HG03354 (cell line): ENCODE measurements around the gene CNOT2.

ENCODE experiments used
- ATAC-seq: cut with Tn5 transposase; IDR thresholded peaks from one replicate; pipeline ENCODE4 v1.9.1; 2021; ENCODE audit warnings: mild to moderate bottlenecking; ENCODE audit not compliant: unreplicated experiment, poor library complexity, severe bottlenecking

CNOT2 gene, protein sequence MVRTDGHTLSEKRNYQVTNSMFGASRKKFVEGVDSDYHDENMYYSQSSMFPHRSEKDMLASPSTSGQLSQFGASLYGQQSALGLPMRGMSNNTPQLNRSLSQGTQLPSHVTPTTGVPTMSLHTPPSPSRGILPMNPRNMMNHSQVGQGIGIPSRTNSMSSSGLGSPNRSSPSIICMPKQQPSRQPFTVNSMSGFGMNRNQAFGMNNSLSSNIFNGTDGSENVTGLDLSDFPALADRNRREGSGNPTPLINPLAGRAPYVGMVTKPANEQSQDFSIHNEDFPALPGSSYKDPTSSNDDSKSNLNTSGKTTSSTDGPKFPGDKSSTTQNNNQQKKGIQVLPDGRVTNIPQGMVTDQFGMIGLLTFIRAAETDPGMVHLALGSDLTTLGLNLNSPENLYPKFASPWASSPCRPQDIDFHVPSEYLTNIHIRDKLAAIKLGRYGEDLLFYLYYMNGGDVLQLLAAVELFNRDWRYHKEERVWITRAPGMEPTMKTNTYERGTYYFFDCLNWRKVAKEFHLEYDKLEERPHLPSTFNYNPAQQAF

DNA sequence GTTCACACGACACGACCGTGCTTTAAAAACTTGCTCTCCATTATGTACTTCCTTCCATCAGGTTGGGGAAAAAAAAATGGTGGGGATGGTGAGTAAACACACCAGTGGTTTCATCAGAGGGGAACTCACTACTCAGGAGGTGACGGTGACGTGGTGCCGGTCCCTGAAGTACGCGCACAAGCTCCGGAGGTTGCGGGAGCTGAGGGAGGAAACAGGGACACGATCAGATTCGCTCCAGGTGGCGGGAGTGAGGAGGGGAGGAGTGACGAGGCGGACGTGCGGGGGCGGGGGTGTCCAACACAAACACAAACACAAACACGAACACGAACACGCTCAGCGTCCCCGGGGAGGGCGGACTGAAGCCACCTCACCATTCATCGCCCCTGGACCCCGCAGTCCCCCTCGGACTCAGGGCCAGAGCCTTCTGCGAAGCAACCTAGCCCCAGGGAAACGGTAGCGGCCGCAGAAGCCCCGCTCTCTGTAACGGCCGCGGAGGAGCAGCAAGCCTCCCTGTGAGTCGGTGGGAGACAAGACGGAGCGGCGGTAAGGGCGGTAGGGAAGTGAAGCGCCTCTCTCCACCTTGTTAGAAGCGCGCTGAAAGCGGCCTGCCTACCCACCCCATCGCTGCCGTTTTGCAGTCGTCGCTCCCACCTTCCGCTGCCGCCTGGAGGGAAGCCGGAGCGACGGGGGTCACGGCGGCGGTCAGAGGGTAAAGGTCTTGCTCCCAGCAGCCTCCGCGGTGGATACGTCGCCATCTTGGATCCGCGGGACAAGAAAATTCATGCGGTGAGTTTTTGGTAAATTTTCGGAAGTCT, at the start of gene CNOT2:
CNOT2 (plus strand) TSS at position 739 of the 815 bp plus-strand sequence. CDS start 34,794 bp downstream, outside the sequence.
- peak; percentile 77 for ATAC-seq

- no peak for ATAC-seq
Observed at GRCh38 chr12:70194076-70194475, 49.2 kb upstream of the CNOT2 start.

DNA sequence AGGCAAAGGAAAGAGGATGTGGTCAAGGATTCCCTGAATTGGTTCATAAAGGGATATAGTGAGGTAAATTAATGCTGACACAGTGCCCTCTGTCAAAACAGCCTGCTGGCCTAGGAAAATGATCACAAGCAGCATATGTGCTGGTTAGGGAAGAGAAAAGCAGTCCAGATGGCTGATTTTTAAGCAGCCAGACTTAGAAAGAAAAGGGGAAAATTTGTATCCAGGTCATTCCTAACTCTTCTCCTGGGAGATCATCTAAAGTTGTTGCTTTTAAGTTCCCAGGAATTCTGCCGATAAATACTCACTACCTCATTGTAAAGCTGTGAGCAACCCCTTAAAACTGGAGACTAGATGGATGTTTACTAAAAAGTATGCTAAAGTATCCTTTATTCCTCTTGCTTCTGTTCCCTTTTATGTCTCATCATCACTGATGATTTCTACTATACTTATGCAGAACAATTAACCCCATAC, 46.4 kb upstream of the CNOT2 start:
- no peak for ATAC-seq

DNA sequence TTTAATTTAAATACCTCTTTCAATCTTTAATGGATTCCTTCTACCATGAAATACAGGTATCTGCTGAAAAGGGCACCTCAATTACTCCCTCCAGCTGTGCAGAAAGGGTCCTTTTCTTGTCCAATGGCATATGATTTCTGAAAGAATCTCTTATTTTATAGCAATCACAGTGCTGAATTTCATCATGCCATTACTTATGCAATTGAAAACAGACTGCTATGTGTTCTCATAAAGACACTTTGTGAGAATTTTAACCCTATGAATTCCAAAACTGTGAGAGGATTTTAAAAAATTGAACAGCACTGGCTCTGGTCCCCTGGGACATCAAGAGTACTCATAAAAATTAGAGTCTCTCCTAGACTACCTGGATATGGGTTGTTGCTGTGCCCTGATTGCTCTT, 45.9 kb upstream of the CNOT2 start:
- no peak for ATAC-seq

DNA sequence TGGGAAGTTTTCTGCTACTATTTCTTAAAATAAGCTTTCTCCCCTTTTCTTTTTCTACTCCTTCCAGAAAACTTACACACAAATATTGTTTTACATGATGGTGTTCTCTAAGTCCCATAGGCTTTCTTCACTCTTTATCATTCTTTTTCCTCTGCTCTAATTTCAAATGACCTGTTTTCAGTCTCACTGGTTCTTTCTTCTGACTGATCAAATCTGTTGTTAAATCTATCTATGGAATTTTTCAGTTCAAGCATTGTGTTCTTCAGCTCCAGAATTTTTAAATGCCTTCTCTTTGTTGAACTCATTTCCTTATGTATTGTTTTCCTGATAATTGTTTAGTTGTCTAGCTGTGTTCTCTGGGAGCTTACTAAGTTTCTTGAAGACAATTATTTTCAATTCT, 29.5 kb upstream of the CNOT2 start:
- no peak for ATAC-seq

DNA sequence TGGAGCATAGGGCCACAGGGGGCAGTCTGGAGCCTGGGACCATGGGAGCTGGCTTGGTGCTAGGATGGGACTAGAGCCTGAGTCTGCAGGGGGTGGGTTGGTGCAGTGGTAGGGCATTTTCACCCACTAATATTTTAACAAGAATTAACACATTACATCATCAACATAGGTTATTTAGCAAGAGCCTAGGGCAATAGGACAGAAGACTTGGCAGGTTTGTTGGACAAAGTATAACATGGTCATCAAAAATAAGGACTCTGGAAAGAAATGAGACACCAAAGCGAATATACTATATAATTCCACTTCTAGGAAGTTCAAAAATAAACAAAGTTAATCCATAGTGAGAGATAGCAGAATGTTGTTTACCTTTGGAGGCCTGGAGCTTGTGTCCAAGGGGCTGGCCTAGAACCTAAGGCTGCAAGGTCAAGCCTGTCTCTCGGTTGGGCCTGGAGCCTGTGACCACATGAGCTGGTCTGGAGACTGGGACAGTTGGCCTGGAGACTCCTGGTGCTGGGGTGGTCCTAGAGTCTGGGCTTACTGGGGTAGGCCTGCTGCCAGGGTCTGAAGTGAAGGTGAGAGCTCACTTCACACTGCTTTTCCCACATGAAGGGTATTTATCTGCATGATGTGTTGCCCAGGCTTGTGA, 28.1 kb upstream of the CNOT2 start:
- ATAC-seq = no peak

GRCh38 chr12:70217416-70217815, 25.8 kb upstream of the CNOT2 start:
- ATAC-seq = no peak

- no peak for ATAC-seq
Observed at GRCh38 chr12:70221626-70222025, 21.6 kb upstream of the CNOT2 start.

GRCh38 chr12:70227911-70228310, 15.3 kb upstream of the CNOT2 start:
- no peak for ATAC-seq

DNA sequence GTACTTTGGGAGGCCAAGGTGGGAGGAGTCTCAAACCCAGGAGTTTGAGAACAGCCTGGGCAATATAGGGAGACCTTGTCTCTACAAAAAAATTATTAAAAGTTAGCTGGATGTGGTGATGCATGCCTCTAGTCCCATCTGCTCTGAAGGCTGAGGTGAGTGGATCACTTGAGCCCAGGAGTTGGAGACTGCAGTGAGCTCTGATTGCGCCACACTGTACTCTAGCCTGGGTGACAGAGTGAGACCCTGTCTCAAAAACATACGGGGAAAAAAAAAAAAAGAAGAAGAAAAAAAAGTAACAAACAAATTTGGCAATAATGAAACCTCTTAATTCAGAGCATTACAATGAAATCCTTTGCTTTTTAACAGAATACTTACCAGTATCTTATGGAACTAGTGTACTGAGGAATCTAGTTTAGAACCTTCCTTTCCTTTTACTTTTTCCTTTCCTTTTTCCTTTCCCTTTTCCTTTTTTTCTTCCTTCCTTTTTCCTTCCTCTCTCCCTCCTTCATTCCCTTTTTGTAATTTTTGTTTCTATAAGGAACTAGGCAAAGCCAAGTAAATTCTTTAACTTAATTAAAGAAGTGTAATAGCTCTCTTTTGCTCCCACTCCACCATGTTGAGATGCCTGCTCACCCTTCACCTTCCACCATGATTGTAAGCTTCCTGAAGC, 12.2 kb upstream of the CNOT2 start:
- no peak for ATAC-seq

- no peak for ATAC-seq
Observed at GRCh38 chr12:70236990-70237389, 6.2 kb upstream of the CNOT2 start.

- ATAC-seq = no peak
Observed at GRCh38 chr12:70240673-70241072, 2.6 kb upstream of the CNOT2 start.

- no peak for ATAC-seq
Observed at GRCh38 chr12:70241845-70242244, 1.4 kb upstream of the CNOT2 start.

- ATAC-seq = peak; percentile 65
Observed at GRCh38 chr12:70243510-70244371, 508 bp downstream of the CNOT2 start.

GRCh38 chr12:70244409-70244808, 1.2 kb downstream of the CNOT2 start:
- ATAC-seq = no peak

DNA sequence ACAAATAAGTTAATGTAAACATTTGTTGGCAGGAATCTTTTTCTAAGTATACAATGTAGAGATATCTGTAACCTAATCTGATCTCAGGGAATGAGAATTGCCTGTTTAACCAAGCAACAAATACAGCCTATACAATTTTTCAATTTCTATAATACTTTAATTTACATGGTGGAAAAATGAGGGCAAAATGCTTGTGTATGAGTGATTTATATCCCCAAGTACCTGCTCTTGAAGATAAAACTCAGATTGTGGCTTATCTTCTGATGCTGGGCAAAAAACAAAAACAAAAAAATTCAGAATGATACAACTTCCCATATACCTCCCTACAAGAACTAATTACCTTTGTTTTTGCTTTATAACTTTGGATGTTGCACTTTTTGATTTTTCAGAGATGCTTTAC, 2.2 kb downstream of the CNOT2 start:
- no peak for ATAC-seq

- no peak for ATAC-seq
Observed at GRCh38 chr12:70246580-70246979, 3.3 kb downstream of the CNOT2 start.

GRCh38 chr12:70247653-70248199, 4.5 kb downstream of the CNOT2 start:
- no peak for ATAC-seq
